Transverse colon (tissue), 4 donors: ENCODE measurements around the gene DNAJC28. TPM values are rescaled to one million over a fixed set of nuclear protein-coding genes. Genes with fewer than 3 reads are reported as not detected.

Source experiments
- DNase-seq: peaks from one replicate; pipeline ENCODE4 v3.0.0-alpha.2; 2019
- H3K27ac ChIP-seq, 4 donors: fragments of 200-600 bp; sonication (generic); 2 replicates each; pipeline ENCODE4 v1.5.1; 2016 to 2018; ENCODE audit warnings: inconsistent platforms in 4 of 4
- H3K27me3 ChIP-seq: fragments of 200-600 bp; sonication (generic); 2 replicates; pipeline ENCODE4 v1.5.1; 2017; ENCODE audit warnings: inconsistent platforms
- H3K36me3 ChIP-seq, 4 donors: fragments of 200-600 bp; sonication (generic); 2 replicates each; pipeline ENCODE4 v1.5.1; 2017 to 2019; ENCODE audit warnings: inconsistent platforms in 4 of 4
- H3K4me1 ChIP-seq, 4 donors: fragments of 200-600 bp; sonication (generic); 2 replicates each; pipeline ENCODE4 v1.5.1; 2017 to 2020; ENCODE audit warnings: inconsistent platforms in 4 of 4
- H3K4me3 ChIP-seq, 4 donors: fragments of 200-600 bp; sonication (generic); 1 replicate in 1 of 4; 2 replicates in 3 of 4; pipeline versions ENCODE4 v1.5.1 to v1.6.1; 2017 to 2019; ENCODE audit warnings: inconsistent platforms in 4 of 4
- H3K9me3 ChIP-seq, 2 donors: fragments of 200-600 bp; sonication (generic); 2 replicates each; pipeline ENCODE4 v1.5.1; 2017 to 2019; ENCODE audit warnings: inconsistent platforms in 2 of 2
- EP300 ChIP-seq: sonication (generic); formaldehyde crosslinking; IDR thresholded peaks from one replicate; pipeline ENCODE4 v1.6.1; 2017; ENCODE audit warnings: antibody characterized with exemption, low read depth
- POLR2A ChIP-seq: fragments of 450-650 bp; IDR thresholded peaks from one replicate; pipeline ENCODE4 v1.6.1; 2016; ENCODE audit warnings: antibody characterized with exemption, mild to moderate bottlenecking, moderate library complexity
- POLR2AphosphoS5 ChIP-seq, 3 donors: sonication (generic); formaldehyde crosslinking; IDR thresholded peaks; one replicate each; pipeline ENCODE4 v1.6.1; 2016; ENCODE audit warnings: antibody characterized with exemption in 3 of 3
- WGBS, 2 donors: methylation state at CpG; one replicate each; pipeline ENCODE4 v1.1.5; 2018; ENCODE audit warnings: low coverage in 1 of 2; 5-methylcytosine and 5-hydroxymethylcytosine counted together
- in situ Hi-C, 4 donors: fragments of 200-750 bp; cut with MboI; loops; one replicate each; pipeline versions ENCODE4 v1.15.0 to v1.15.1; 2017; ENCODE audit warnings: low sequenced_read_pairs in 3 of 4, low pct_ligation_motif_present in 1 of 4, low pct_unique_long_range_greater_than_20kb in 1 of 4
- intact Hi-C: fragments of 100-400 bp; cut with DNase I; formaldehyde crosslinking; loops from one replicate; pipeline ENCODE4 v1.15.1; 2023; ENCODE audit warnings: low total_unique reads
- total RNA-seq, 4 donors: library from RNA; depleted of rRNA; stranded (reverse); fragments of >200 nt; gene quantifications; one replicate each; pipeline ENCODE4 v1.1.0, GENCODE V29; 2016
- TF ChIP-seq, protein P1 (sequence below), 5 experiments: fragments of 200-600 bp in 3 of 5; fragments of 450-650 bp in 2 of 5; sonication (generic) in 3 of 5; IDR thresholded peaks; 1 replicate in 2 of 5; 2 replicates in 3 of 5; pipeline ENCODE4 v1.5.1; 2016 to 2017; ENCODE audit warnings: antibody characterized with exemption in 5 of 5, inconsistent platforms in 3 of 5, mild to moderate bottlenecking in 2 of 5, moderate library complexity in 1 of 5

Gene DNAJC28
- total RNA-seq, 4 donors from 2014 or later: 3.0 to 3.7 TPM; not detected in 2

- no peaks in the 10 kb centered on the region for H3K9me3 ChIP-seq
- intact Hi-C loops: no loop called here
- H3K27ac ChIP-seq: no peak overlapping the region
- no peak overlapping the region for H3K4me3 ChIP-seq
- WGBS, 2 donors: 79 to 80% methylated on average over 2 to 3 of the region's 3 CpGs
- in situ Hi-C loops: no loop called here
- H3K4me1 ChIP-seq: peaks cover 0 to 10% (median 2%) of the 10 kb centered on the region in 4 donors
- H3K36me3 ChIP-seq: no peaks in the 10 kb centered on the region
- H3K27me3 ChIP-seq: no peaks in the 10 kb centered on the region
- TF ChIP-seq, protein P1, sequence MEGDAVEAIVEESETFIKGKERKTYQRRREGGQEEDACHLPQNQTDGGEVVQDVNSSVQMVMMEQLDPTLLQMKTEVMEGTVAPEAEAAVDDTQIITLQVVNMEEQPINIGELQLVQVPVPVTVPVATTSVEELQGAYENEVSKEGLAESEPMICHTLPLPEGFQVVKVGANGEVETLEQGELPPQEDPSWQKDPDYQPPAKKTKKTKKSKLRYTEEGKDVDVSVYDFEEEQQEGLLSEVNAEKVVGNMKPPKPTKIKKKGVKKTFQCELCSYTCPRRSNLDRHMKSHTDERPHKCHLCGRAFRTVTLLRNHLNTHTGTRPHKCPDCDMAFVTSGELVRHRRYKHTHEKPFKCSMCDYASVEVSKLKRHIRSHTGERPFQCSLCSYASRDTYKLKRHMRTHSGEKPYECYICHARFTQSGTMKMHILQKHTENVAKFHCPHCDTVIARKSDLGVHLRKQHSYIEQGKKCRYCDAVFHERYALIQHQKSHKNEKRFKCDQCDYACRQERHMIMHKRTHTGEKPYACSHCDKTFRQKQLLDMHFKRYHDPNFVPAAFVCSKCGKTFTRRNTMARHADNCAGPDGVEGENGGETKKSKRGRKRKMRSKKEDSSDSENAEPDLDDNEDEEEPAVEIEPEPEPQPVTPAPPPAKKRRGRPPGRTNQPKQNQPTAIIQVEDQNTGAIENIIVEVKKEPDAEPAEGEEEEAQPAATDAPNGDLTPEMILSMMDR (IDR thresholded peaks at IDR 0.05): no peak
- TF ChIP-seq POLR2AphosphoS5 (IDR thresholded peaks at IDR 0.05) (no peak), POLR2A (no peak), EP300 (no peak)
- DNase-seq: no peak
These were observed 2.2 kb upstream of the DNAJC28 start for GRCh38 chr21:33493756-33494155.

GRCh38 chr21:33492571-33492970, 1.1 kb upstream of the DNAJC28 start:
- H3K9me3 ChIP-seq: no peaks in the 10 kb centered on the region
- no peak for DNase-seq
- H3K27me3 ChIP-seq: no peaks in the 10 kb centered on the region
- H3K36me3 ChIP-seq: no peaks in the 10 kb centered on the region
- peak overlapping the region in 1 of 4 donors; percentile 68 for H3K4me3 ChIP-seq
- WGBS, 2 donors: 60% methylated on average over 2 of the region's 2 CpGs; no CpG with 5 or more reads in 1 of the 2 donors
- peak overlapping the region in 1 of 4 donors; percentile 83 for H3K27ac ChIP-seq
- TF ChIP-seq, protein P1 (IDR thresholded peaks at IDR 0.05): no peak
- TF ChIP-seq POLR2A: no peak
- no peak for TF ChIP-seq EP300
- TF ChIP-seq POLR2AphosphoS5 (IDR thresholded peaks at IDR 0.05): no peak
- in situ Hi-C loops (no loop called here), intact Hi-C loops (no loop called here)
- peaks cover 0 to 10% (median 2%) of the 10 kb centered on the region in 4 donors for H3K4me1 ChIP-seq

GRCh38 chr21:33490991-33491372, 534 bp downstream of the DNAJC28 start:
- Histone ChIP-seq H3K27me3 (no peaks in the 10 kb centered on the region), H3K9me3 (no peaks in the 10 kb centered on the region), H3K4me3 (peak overlapping the region; percentile 44 to 74 (median 66)), H3K36me3 (no peaks in the 10 kb centered on the region), H3K27ac (peak overlapping the region; percentile 64 to 83 (median 78)), H3K4me1 (peaks cover 0 to 10% (median 2%) of the 10 kb centered on the region in 4 donors)
- intact Hi-C loops (no loop called here), in situ Hi-C loops (no loop called here)
- DNase-seq: no peak
- WGBS, 2 donors: 7 to 17% methylated on average over 8 to 12 of the region's 12 CpGs
- TF ChIP-seq EP300: no peak
- no peak for TF ChIP-seq POLR2AphosphoS5 (IDR thresholded peaks at IDR 0.05)
- TF ChIP-seq POLR2A: no peak
- TF ChIP-seq, protein P1 (IDR thresholded peaks at IDR 0.05): no peak

DNA sequence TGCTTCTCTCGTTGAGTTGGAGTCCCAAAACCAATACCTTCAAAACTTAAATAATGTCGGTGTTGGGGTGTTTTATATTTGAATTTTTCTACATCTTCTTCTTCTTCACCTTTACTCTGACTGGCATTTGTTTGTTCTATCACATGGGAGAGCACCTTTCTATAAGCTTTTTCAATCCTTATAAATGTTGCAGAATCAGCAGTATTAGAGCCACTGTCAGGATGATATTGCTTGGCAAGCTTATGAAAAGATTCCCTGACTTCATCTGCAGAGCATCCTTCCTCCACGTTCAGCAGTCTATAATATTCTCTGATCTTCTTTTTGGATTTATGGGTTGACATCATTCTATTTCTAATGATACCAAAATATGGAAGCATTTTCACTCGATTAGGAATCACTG, 2.6 kb downstream of the DNAJC28 start:
- peaks cover 0 to 10% (median 2%) of the 10 kb centered on the region in 4 donors for H3K4me1 ChIP-seq
- no peak overlapping the region for H3K27ac ChIP-seq
- H3K4me3 ChIP-seq: no peak overlapping the region
- DNase-seq: no peak
- no peaks in the 10 kb centered on the region for H3K27me3 ChIP-seq
- H3K9me3 ChIP-seq: no peaks in the 10 kb centered on the region
- TF ChIP-seq EP300 (no peak), POLR2AphosphoS5 (IDR thresholded peaks at IDR 0.05) (no peak), POLR2A (no peak)
- TF ChIP-seq, protein P1 (IDR thresholded peaks at IDR 0.05): no peak
- in situ Hi-C loops (no loop called here), intact Hi-C loops (no loop called here)
- H3K36me3 ChIP-seq: no peaks in the 10 kb centered on the region
- 83 to 88% methylated on average over 4 of the region's 4 CpGs for WGBS, 2 donors
